SK-N-SH treated with all-trans-retinoic acid at 6 μM for 48 hours (cell line): ENCODE results near the gene OPHN1.

Experiments
- ATAC-seq: fragments of 200-7000 bp; cut with Tn5 transposase; 3 replicates; pipeline ENCODE4 v1.9.1; 2020; ENCODE audit warnings: mild to moderate bottlenecking, moderate library complexity
- ARNTL ChIP-seq: fragments of 450-650 bp; formaldehyde crosslinking; IDR thresholded peaks from 2 replicates; pipeline ENCODE4 v1.5.0; 2020; ENCODE audit warnings: low read depth, mild to moderate bottlenecking, moderate library complexity, borderline replicate concordance
- BACH2 ChIP-seq: fragments of 250-450 bp; sonication (Bioruptor Pico); IDR thresholded peaks from 2 replicates; pipeline ENCODE4 v1.9.0; 2021; ENCODE audit warnings: mild to moderate bottlenecking, borderline replicate concordance
- CSDC2 ChIP-seq: fragments of 250-450 bp; sonication (Bioruptor Pico); IDR thresholded peaks from 2 replicates; pipeline ENCODE4 v1.5.0; 2020; ENCODE audit warnings: mild to moderate bottlenecking, moderate library complexity
- ESRRG ChIP-seq: fragments of 250-450 bp; sonication (Bioruptor Pico); IDR thresholded peaks from 2 replicates; pipeline ENCODE4 v1.6.1; 2021; ENCODE audit warnings: mild to moderate bottlenecking
- GLIS3 ChIP-seq: fragments of 250-450 bp; sonication (Bioruptor Pico); IDR thresholded peaks from 2 replicates; pipeline ENCODE4 v1.5.0; 2020; ENCODE audit warnings: mild to moderate bottlenecking, moderate library complexity
- ISL1 ChIP-seq: fragments of 250-450 bp; sonication (Bioruptor Pico); IDR thresholded peaks from 2 replicates; pipeline ENCODE4 v2.1.2; 2022; ENCODE audit warnings: mild to moderate bottlenecking, moderate library complexity
- OSR1 ChIP-seq: fragments of 250-450 bp; sonication (Bioruptor Pico); IDR thresholded peaks from 2 replicates; pipeline ENCODE4 v1.8.0; 2022; ENCODE audit warnings: moderate library complexity, mild to moderate bottlenecking, inconsistent platforms
- PPARA ChIP-seq: fragments of 250-450 bp; sonication (Bioruptor Pico); IDR thresholded peaks from 2 replicates; pipeline ENCODE4 v1.5.0; 2020; ENCODE audit warnings: mild to moderate bottlenecking, borderline replicate concordance
- RARB ChIP-seq: fragments of 250-450 bp; sonication (Bioruptor Pico); IDR thresholded peaks from 2 replicates; pipeline ENCODE4 v1.8.0; 2021; ENCODE audit warnings: mild to moderate bottlenecking, moderate library complexity
- SNAI2 ChIP-seq: fragments of 250-450 bp; sonication (Bioruptor Pico); IDR thresholded peaks from 2 replicates; pipeline ENCODE4 v1.5.0; 2020; ENCODE audit warnings: mild to moderate bottlenecking, moderate library complexity
- TCF4 ChIP-seq: fragments of 250-450 bp; sonication (Bioruptor Pico); IDR thresholded peaks from 2 replicates; pipeline ENCODE4 v1.8.0; 2021; ENCODE audit warnings: mild to moderate bottlenecking, moderate library complexity, borderline replicate concordance
- TOX ChIP-seq: fragments of 250-450 bp; sonication (Bioruptor Pico); IDR thresholded peaks from 2 replicates; pipeline ENCODE4 v1.8.0; 2021; ENCODE audit warnings: mild to moderate bottlenecking, moderate library complexity, borderline replicate concordance
- ZC3H10 ChIP-seq: fragments of 250-450 bp; sonication (Bioruptor Pico); IDR thresholded peaks from 2 replicates; pipeline ENCODE4 v1.5.1; 2021; ENCODE audit warnings: mild to moderate bottlenecking, moderate library complexity
- ZFP3 ChIP-seq: fragments of 250-450 bp; sonication (Bioruptor Pico); IDR thresholded peaks from 2 replicates; pipeline ENCODE4 v1.5.0; 2020; ENCODE audit warnings: mild to moderate bottlenecking, moderate library complexity
- ZFP30 ChIP-seq: fragments of 450-650 bp; formaldehyde crosslinking; IDR thresholded peaks from 2 replicates; pipeline ENCODE4 v1.5.0; 2022; ENCODE audit warnings: mild to moderate bottlenecking, moderate library complexity
- ZNF565 ChIP-seq: fragments of 450-650 bp; formaldehyde crosslinking; conservative IDR thresholded peaks from 2 replicates; pipeline ENCODE4 v1.5.0; 2020; ENCODE audit warnings: low read depth, mild to moderate bottlenecking, moderate library complexity
- ZNF70 ChIP-seq: fragments of 450-650 bp; formaldehyde crosslinking; IDR thresholded peaks from 2 replicates; pipeline ENCODE4 v1.5.0; 2020; ENCODE audit warnings: mild to moderate bottlenecking, moderate library complexity
- ZNF8 ChIP-seq: fragments of 450-650 bp; formaldehyde crosslinking; IDR thresholded peaks from 2 replicates; pipeline ENCODE4 v1.5.0; 2020; ENCODE audit warnings: mild to moderate bottlenecking, moderate library complexity
- TF ChIP-seq, protein P1 (sequence below): fragments of 250-450 bp; sonication (Bioruptor Pico); IDR thresholded peaks from 2 replicates; pipeline ENCODE4 v1.5.0; 2020; ENCODE audit warnings: mild to moderate bottlenecking, moderate library complexity
- TF ChIP-seq, protein P2 (sequence below): fragments of 250-450 bp; sonication (Bioruptor Pico); IDR thresholded peaks from 2 replicates; pipeline ENCODE4 v1.5.1; 2021; ENCODE audit warnings: mild to moderate bottlenecking, moderate library complexity
- TF ChIP-seq, protein P3 (sequence below): fragments of 250-450 bp; sonication (Bioruptor Pico); IDR thresholded peaks from 2 replicates; pipeline ENCODE4 v1.5.1; 2020; ENCODE audit warnings: low read depth, mild to moderate bottlenecking, moderate library complexity
- TF ChIP-seq, protein P4 (sequence below): fragments of 250-450 bp; sonication (Bioruptor Pico); IDR thresholded peaks from 2 replicates; pipeline ENCODE4 v1.8.0; 2021; ENCODE audit warnings: low read depth, mild to moderate bottlenecking, moderate library complexity, borderline replicate concordance

OPHN1 gene

DNA sequence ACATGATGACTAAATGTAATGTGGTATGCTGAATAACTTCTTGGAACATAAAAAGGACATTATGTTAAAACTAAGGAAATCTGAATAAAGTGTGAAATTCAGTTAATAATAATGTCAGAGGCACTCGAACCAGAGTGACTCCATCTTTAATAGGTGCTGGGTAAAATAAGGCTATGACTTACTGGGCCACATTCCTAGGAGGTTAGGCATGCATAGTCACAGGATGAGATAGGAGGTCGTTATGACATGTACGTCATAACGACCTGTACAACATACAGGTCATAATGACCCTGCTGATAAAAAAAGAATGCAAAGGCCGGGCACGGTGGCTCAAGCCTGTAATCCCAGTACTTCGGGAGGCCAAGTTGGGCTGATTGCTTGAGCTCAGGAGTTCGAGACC lies 28.9 kb upstream of the OPHN1 start (continued):
- TF ChIP-seq, protein P1, sequence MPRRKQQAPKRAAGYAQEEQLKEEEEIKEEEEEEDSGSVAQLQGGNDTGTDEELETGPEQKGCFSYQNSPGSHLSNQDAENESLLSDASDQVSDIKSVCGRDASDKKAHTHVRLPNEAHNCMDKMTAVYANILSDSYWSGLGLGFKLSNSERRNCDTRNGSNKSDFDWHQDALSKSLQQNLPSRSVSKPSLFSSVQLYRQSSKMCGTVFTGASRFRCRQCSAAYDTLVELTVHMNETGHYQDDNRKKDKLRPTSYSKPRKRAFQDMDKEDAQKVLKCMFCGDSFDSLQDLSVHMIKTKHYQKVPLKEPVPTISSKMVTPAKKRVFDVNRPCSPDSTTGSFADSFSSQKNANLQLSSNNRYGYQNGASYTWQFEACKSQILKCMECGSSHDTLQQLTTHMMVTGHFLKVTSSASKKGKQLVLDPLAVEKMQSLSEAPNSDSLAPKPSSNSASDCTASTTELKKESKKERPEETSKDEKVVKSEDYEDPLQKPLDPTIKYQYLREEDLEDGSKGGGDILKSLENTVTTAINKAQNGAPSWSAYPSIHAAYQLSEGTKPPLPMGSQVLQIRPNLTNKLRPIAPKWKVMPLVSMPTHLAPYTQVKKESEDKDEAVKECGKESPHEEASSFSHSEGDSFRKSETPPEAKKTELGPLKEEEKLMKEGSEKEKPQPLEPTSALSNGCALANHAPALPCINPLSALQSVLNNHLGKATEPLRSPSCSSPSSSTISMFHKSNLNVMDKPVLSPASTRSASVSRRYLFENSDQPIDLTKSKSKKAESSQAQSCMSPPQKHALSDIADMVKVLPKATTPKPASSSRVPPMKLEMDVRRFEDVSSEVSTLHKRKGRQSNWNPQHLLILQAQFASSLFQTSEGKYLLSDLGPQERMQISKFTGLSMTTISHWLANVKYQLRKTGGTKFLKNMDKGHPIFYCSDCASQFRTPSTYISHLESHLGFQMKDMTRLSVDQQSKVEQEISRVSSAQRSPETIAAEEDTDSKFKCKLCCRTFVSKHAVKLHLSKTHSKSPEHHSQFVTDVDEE: no peak
- TF ChIP-seq TCF4 (CRISPR knock-in tag) (no peak), ZNF8 (no peak), BACH2 (no peak), ZFP30 (CRISPR knock-in tag) (no peak), ZNF565 (no peak), ZC3H10 (no peak)

DNA sequence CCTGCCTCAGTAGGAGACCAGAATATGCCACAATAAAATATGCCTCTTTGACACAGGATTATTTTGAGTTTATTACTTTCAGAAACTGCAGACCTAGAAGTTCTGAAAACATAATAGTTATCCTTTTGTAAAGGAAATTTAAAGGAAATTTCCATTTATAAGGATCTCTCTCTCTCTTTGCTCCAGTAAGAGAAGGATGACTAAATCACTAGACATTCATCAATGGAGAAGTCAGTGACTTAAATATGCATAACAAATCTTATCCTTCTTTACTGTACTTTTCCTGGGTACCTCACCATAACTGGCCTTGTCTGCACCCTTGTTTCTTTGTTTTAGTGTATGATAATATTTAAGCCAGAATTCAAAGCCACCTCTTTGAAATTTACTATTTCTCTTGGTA lies 28.3 kb upstream of the OPHN1 start:
- no peak for ATAC-seq
- TF ChIP-seq BACH2 (no peak), ZNF70 (CRISPR knock-in tag) (no peak), ISL1 (no peak), ZC3H10 (no peak), SNAI2 (no peak), CSDC2 (CRISPR knock-in tag) (no peak), OSR1 (no peak)
- TF ChIP-seq, protein P2, sequence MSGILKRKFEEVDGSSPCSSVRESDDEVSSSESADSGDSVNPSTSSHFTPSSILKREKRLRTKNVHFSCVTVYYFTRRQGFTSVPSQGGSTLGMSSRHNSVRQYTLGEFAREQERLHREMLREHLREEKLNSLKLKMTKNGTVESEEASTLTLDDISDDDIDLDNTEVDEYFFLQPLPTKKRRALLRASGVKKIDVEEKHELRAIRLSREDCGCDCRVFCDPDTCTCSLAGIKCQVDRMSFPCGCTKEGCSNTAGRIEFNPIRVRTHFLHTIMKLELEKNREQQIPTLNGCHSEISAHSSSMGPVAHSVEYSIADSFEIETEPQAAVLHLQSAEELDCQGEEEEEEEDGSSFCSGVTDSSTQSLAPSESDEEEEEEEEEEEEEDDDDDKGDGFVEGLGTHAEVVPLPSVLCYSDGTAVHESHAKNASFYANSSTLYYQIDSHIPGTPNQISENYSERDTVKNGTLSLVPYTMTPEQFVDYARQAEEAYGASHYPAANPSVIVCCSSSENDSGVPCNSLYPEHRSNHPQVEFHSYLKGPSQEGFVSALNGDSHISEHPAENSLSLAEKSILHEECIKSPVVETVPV: no peak
- TF ChIP-seq, protein P3, sequence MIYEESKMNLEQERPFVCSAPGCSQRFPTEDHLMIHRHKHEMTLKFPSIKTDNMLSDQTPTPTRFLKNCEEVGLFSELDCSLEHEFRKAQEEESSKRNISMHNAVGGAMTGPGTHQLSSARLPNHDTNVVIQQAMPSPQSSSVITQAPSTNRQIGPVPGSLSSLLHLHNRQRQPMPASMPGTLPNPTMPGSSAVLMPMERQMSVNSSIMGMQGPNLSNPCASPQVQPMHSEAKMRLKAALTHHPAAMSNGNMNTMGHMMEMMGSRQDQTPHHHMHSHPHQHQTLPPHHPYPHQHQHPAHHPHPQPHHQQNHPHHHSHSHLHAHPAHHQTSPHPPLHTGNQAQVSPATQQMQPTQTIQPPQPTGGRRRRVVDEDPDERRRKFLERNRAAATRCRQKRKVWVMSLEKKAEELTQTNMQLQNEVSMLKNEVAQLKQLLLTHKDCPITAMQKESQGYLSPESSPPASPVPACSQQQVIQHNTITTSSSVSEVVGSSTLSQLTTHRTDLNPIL (CRISPR knock-in tag): no peak
- TF ChIP-seq, protein P1: no peak

DNA sequence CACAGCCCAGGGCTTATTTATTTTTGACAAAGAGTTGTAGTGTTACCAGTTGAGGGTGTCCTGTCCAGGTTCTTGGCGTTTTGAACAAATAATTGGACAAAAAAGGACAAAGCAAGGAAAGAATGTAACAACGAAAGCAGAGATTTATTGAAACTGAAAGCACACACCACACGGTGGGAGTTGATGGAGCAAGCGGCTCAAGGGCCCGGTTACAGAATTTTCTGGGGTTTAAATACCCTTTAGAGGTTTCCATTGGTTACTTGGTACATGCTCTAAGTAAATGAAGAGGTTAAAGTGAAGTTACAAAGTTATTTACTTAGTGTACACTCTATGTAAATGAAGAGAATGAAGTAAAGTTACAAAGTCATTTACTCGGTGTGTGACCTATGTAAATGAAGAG lies 27.8 kb upstream of the OPHN1 start:
- no peak for ATAC-seq
- TF ChIP-seq PPARA: no peak
- no peak for TF ChIP-seq BACH2
- TF ChIP-seq ESRRG: no peak
- no peak for TF ChIP-seq ARNTL (CRISPR knock-in tag)
- TF ChIP-seq, protein P1: no peak
- no peak for TF ChIP-seq GLIS3 (CRISPR knock-in tag)
- no peak for TF ChIP-seq TOX (CRISPR knock-in tag)
- no peak for TF ChIP-seq TCF4 (CRISPR knock-in tag)
- TF ChIP-seq ISL1: no peak
- TF ChIP-seq, protein P3 (CRISPR knock-in tag): no peak
- TF ChIP-seq, protein P4, sequence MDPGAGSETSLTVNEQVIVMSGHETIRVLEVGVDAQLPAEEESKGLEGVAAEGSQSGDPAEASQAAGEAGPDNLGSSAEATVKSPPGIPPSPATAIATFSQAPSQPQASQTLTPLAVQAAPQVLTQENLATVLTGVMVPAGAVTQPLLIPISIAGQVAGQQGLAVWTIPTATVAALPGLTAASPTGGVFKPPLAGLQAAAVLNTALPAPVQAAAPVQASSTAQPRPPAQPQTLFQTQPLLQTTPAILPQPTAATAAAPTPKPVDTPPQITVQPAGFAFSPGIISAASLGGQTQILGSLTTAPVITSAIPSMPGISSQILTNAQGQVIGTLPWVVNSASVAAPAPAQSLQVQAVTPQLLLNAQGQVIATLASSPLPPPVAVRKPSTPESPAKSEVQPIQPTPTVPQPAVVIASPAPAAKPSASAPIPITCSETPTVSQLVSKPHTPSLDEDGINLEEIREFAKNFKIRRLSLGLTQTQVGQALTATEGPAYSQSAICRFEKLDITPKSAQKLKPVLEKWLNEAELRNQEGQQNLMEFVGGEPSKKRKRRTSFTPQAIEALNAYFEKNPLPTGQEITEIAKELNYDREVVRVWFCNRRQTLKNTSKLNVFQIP (CRISPR knock-in tag): no peak
- no peak for TF ChIP-seq CSDC2 (CRISPR knock-in tag)
- no peak for TF ChIP-seq ZFP3 (CRISPR knock-in tag)
- no peak for TF ChIP-seq RARB (CRISPR knock-in tag)
- TF ChIP-seq OSR1: no peak
- no peak for TF ChIP-seq ZNF8
- TF ChIP-seq, protein P2: no peak
